ENCODE results near the gene TOM1L2. TPM values are rescaled to one million over a fixed set of nuclear protein-coding genes. Genes with fewer than 3 reads are reported as not detected.

Gene TOM1L2
- total RNA-seq, 1 donor from 2014 or later, result 4.3 TPM

DNA sequence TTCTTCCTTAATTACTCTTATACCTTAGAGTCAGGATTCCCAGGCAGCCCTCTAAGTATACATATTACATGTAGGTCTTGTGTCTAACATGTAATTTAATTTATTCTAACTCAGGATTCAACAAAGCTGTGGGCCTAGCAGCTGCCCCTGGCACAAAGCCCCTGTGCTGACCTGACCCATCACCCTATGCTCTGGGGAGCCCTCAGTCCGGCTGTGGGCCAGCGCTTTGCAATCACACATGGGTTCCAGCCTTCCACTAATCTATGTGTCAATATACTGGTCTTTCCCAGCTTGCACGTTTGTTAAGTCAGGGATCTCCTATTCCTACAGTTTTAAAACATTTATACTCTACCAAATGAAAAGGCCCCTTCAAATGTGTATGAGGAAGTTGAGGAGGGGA is 72.7 kb downstream of the TOM1L2 start:
- no peaks in the 10 kb centered on the region for H3K36me3 Mint-ChIP-seq
- Histone ChIP-seq H3K9ac (no peak overlapping the region), H2AFZ (replicated peaks) (no peak overlapping the region), H4K20me1 (ENCODE audit: low read depth) (no peaks in the 10 kb centered on the region), H3K9me3 (ENCODE audit: low read depth) (no peaks in the 10 kb centered on the region), H3F3A (ENCODE audit: low read depth) (no peaks in the 10 kb centered on the region), H3K27ac (no peak overlapping the region), H3K79me2 (ENCODE audit: low read depth) (no peaks in the 10 kb centered on the region), H3K4me1 (no peaks in the 10 kb centered on the region), H3K27me3 (no peaks in the 10 kb centered on the region), H3K4me2 (no peak overlapping the region), H3K36me3 (no peaks in the 10 kb centered on the region), H3K4me3 (no peak overlapping the region)
- H3K27me3 Mint-ChIP-seq (ENCODE audit: insufficient read depth, low read depth), result peaks cover 4% of the 10 kb centered on the region
- peaks cover 20% of the 10 kb centered on the region for H3K4me1 Mint-ChIP-seq
- TF ChIP-seq EZH2phosphoT487 (IDR thresholded peaks at IDR 0.05), result no peak
- TF ChIP-seq, protein P1, sequence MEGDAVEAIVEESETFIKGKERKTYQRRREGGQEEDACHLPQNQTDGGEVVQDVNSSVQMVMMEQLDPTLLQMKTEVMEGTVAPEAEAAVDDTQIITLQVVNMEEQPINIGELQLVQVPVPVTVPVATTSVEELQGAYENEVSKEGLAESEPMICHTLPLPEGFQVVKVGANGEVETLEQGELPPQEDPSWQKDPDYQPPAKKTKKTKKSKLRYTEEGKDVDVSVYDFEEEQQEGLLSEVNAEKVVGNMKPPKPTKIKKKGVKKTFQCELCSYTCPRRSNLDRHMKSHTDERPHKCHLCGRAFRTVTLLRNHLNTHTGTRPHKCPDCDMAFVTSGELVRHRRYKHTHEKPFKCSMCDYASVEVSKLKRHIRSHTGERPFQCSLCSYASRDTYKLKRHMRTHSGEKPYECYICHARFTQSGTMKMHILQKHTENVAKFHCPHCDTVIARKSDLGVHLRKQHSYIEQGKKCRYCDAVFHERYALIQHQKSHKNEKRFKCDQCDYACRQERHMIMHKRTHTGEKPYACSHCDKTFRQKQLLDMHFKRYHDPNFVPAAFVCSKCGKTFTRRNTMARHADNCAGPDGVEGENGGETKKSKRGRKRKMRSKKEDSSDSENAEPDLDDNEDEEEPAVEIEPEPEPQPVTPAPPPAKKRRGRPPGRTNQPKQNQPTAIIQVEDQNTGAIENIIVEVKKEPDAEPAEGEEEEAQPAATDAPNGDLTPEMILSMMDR (IDR thresholded peaks at IDR 0.05), result no peak
- TF ChIP-seq EZH2 (IDR thresholded peaks at IDR 0.05), result no peak
- H3K9me3 Mint-ChIP-seq, result no peaks in the 10 kb centered on the region
- DNase-seq (ENCODE audit: low spot score), result no peak
- no peak overlapping the region for H3K4me3 Mint-ChIP-seq
- no peak overlapping the region for H3K27ac Mint-ChIP-seq

DNA sequence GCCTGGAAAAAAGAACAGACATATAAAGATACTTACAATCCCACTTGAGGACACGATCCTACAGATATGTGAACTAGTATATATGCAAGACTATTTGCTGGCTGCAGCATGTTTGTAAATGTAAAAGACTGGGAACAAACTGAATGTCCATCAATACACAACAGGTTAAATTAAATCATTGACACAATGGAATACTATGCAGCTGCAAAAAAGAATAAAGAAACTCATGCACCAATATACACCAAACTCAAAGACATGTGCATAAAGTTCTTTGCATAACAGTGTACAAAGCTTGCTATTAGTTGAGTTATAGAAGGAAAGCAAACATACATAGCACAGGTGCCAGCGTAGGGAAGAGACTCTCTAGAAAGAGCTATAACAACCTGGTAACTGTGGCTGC is 73.5 kb downstream of the TOM1L2 start:
- TF ChIP-seq, protein P1 (IDR thresholded peaks at IDR 0.05), result no peak
- TF ChIP-seq EZH2 (IDR thresholded peaks at IDR 0.05) (no peak), EZH2phosphoT487 (IDR thresholded peaks at IDR 0.05) (no peak)
- Histone ChIP-seq H3F3A (ENCODE audit: low read depth) (no peaks in the 10 kb centered on the region), H3K79me2 (ENCODE audit: low read depth) (no peaks in the 10 kb centered on the region), H3K36me3 (no peaks in the 10 kb centered on the region), H3K4me3 (no peak overlapping the region), H3K4me1 (no peaks in the 10 kb centered on the region), H3K4me2 (no peak overlapping the region), H2AFZ (replicated peaks) (no peak overlapping the region), H4K20me1 (ENCODE audit: low read depth) (no peaks in the 10 kb centered on the region), H3K9me3 (ENCODE audit: low read depth) (no peaks in the 10 kb centered on the region), H3K9ac (no peak overlapping the region), H3K27me3 (no peaks in the 10 kb centered on the region), H3K27ac (no peak overlapping the region)
- no peak overlapping the region for H3K27ac Mint-ChIP-seq
- H3K4me3 Mint-ChIP-seq, result no peak overlapping the region
- no peak for DNase-seq (ENCODE audit: low spot score)
- peaks cover 22% of the 10 kb centered on the region for H3K4me1 Mint-ChIP-seq
- H3K27me3 Mint-ChIP-seq (ENCODE audit: insufficient read depth, low read depth), result peaks cover 4% of the 10 kb centered on the region
- H3K36me3 Mint-ChIP-seq, result no peaks in the 10 kb centered on the region
- H3K9me3 Mint-ChIP-seq, result no peaks in the 10 kb centered on the region

DNA sequence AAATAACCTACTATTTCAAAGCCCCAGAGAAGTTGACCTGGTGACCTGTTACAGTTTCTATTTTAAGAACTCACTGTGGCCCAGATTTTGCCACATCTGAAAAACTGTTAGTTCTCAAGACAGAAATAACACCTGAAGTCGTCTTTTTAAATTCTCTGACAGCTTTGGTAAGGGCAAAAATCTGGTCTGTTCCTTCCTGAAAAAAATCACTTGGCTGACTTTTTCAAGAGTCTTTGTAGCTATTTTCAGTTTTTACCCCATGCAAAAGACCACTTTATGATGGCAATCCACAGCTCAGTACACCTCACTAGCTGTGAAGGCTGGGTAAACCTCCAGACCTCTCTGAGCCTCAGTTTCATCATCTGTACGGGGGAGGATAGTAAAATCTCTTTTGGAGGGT is 74.8 kb downstream of the TOM1L2 start:
- Histone ChIP-seq H3K79me2 (ENCODE audit: low read depth) (no peaks in the 10 kb centered on the region), H3K27ac (no peak overlapping the region), H3K36me3 (no peaks in the 10 kb centered on the region), H3F3A (ENCODE audit: low read depth) (no peaks in the 10 kb centered on the region), H3K4me2 (no peak overlapping the region), H3K4me3 (no peak overlapping the region), H3K9me3 (ENCODE audit: low read depth) (no peaks in the 10 kb centered on the region), H4K20me1 (ENCODE audit: low read depth) (no peaks in the 10 kb centered on the region), H3K27me3 (no peaks in the 10 kb centered on the region), H3K9ac (no peak overlapping the region), H3K4me1 (peaks cover under 1% of the 10 kb centered on the region), H2AFZ (replicated peaks) (no peak overlapping the region)
- Mint-ChIP-seq H3K36me3 (peaks cover 4% of the 10 kb centered on the region), H3K4me1 (peaks cover 22% of the 10 kb centered on the region), H3K4me3 (no peak overlapping the region), H3K27ac (no peak overlapping the region), H3K9me3 (no peaks in the 10 kb centered on the region), H3K27me3 (ENCODE audit: insufficient read depth, low read depth) (peaks cover 5% of the 10 kb centered on the region)
- no peak for TF ChIP-seq EZH2phosphoT487 (IDR thresholded peaks at IDR 0.05)
- TF ChIP-seq EZH2 (IDR thresholded peaks at IDR 0.05), result no peak
- TF ChIP-seq, protein P1 (IDR thresholded peaks at IDR 0.05), result no peak
- no peak for DNase-seq (ENCODE audit: low spot score)
